ENCODE results near the gene TRIM34.
"Not testable (repeated sequence)": the region's sequence is repeated elsewhere in the genome, so short reads cannot be mapped to it uniquely, and the experiment has no call there.

Gene TRIM34

GRCh38 chr11:5622802-5623201 is 2.0 kb upstream of the TRIM34 start:
- DNase-seq, result no peak

- DNase-seq, result no peak
Measured at GRCh38 chr11:5625281-5625680, 480 bp downstream of the TRIM34 start.

GRCh38 chr11:5626196-5626595 is 1.4 kb downstream of the TRIM34 start:
- no peak for DNase-seq

GRCh38 chr11:5631417-5631816 is 6.6 kb downstream of the TRIM34 start:
- no peak for DNase-seq

- no peak for DNase-seq
Measured at GRCh38 chr11:5631969-5632635, 7.3 kb downstream of the TRIM34 start.

GRCh38 chr11:5639953-5640352 is 15.2 kb downstream of the TRIM34 start:
- no peak for DNase-seq

- DNase-seq, result no peak
Measured at GRCh38 chr11:5643585-5643984, 18.8 kb downstream of the TRIM34 start.

GRCh38 chr11:5646139-5646538 is 21.3 kb downstream of the TRIM34 start:
- DNase-seq, result no peak

GRCh38 chr11:5655474-5655873 is 30.7 kb downstream of the TRIM34 start:
- DNase-seq, result no peak

GRCh38 chr11:5656956-5657355 is 32.2 kb downstream of the TRIM34 start:
- DNase-seq, result not testable (repeated sequence)

- no peak for DNase-seq
Measured at GRCh38 chr11:5658318-5658717, 33.5 kb downstream of the TRIM34 start.

GRCh38 chr11:5663511-5663910 is 38.7 kb downstream of the TRIM34 start:
- no peak for DNase-seq

- DNase-seq, result no peak
Measured at GRCh38 chr11:5665051-5665570, 40.3 kb downstream of the TRIM34 start.

- no peak for DNase-seq
Measured at GRCh38 chr11:5665746-5666401, 41.1 kb downstream of the TRIM34 start.

GRCh38 chr11:5666402-5666793 is 41.6 kb downstream of the TRIM34 start:
- no peak for DNase-seq

GRCh38 chr11:5671831-5672230 is 47.0 kb downstream of the TRIM34 start:
- DNase-seq, result no peak

- no peak for DNase-seq
Measured at GRCh38 chr11:5674391-5674790, 49.6 kb downstream of the TRIM34 start.

- DNase-seq, result no peak
Measured at GRCh38 chr11:5679811-5680210, 55.0 kb downstream of the TRIM34 start.

GRCh38 chr11:5682890-5683441 is 58.2 kb downstream of the TRIM34 start:
- not testable (repeated sequence) for DNase-seq

GRCh38 chr11:5683620-5684019 is 58.8 kb downstream of the TRIM34 start:
- peak; percentile 43 for DNase-seq

GRCh38 chr11:5684036-5684645 is 59.3 kb downstream of the TRIM34 start:
- DNase-seq, result no peak

GRCh38 chr11:5684646-5685362 is 60.0 kb downstream of the TRIM34 start, which contains the start of gene TRIM5:
TRIM5 (minus strand) TSS chr11:5685074; CDS start chr11:5680177, 4,897 bp downstream.
- DNase-seq, result peak; percentile 83

GRCh38 chr11:5686426-5686825 is 61.6 kb downstream of the TRIM34 start:
- DNase-seq, result no peak

Data from activated naive CD4-positive, alpha-beta T cell treated with Interleukin-2 at 50 U/mL for 16 hours (primary cell).